AG09309 (cell line): ENCODE measurements around the gene ICAM3.

Source experiments
- DNase-seq: peaks from one replicate; pipeline ENCODE4 v3.0.0-alpha.2; 2010; ENCODE audit warnings: low read depth
- H3K4me3 ChIP-seq: 2 replicates; pipeline ENCODE4 v1.5.1; 2011; ENCODE audit warnings: mild to moderate bottlenecking, low read depth, low read length, moderate library complexity; ENCODE audit not compliant: control insufficient read depth
- CTCF ChIP-seq: IDR thresholded peaks from 2 replicates; pipeline ENCODE4 v1.5.1; 2011; ENCODE audit warnings: mild to moderate bottlenecking, low read depth, low read length, inconsistent platforms; ENCODE audit not compliant: insufficient read depth, control insufficient read depth; ENCODE audit errors: missing control alignments

The ICAM3 gene

GRCh38 chr19:10364644-10365043 lies 25.2 kb upstream of the ICAM3 start:
- TF ChIP-seq CTCF, result no peak
- no peak overlapping the region for H3K4me3 ChIP-seq
- no peak for DNase-seq

- no peak overlapping the region for H3K4me3 ChIP-seq
- no peak for DNase-seq
- TF ChIP-seq CTCF, result no peak
These were observed 24.4 kb upstream of the ICAM3 start for GRCh38 chr19:10363789-10364281.

GRCh38 chr19:10362259-10362658 lies 22.8 kb upstream of the ICAM3 start:
- no peak for TF ChIP-seq CTCF
- H3K4me3 ChIP-seq, result no peak overlapping the region
- no peak for DNase-seq

- no peak for DNase-seq
- no peak for TF ChIP-seq CTCF
- no peak overlapping the region for H3K4me3 ChIP-seq
These were observed 22.2 kb upstream of the ICAM3 start for GRCh38 chr19:10361569-10362011.

GRCh38 chr19:10356431-10356830 lies 17.0 kb upstream of the ICAM3 start:
- no peak for DNase-seq
- no peak for TF ChIP-seq CTCF
- H3K4me3 ChIP-seq, result no peak overlapping the region

GRCh38 chr19:10353793-10354391 lies 14.5 kb upstream of the ICAM3 start:
- DNase-seq, result no peak
- H3K4me3 ChIP-seq, result no peak overlapping the region
- TF ChIP-seq CTCF, result no peak
